ENCODE results near the gene ASB6. TPM values are rescaled to one million over a fixed set of nuclear protein-coding genes. Genes with fewer than 3 reads are reported as not detected.

ASB6 gene
- total RNA-seq, 1 experiment from 2014 or later = 19.1 TPM

DNA sequence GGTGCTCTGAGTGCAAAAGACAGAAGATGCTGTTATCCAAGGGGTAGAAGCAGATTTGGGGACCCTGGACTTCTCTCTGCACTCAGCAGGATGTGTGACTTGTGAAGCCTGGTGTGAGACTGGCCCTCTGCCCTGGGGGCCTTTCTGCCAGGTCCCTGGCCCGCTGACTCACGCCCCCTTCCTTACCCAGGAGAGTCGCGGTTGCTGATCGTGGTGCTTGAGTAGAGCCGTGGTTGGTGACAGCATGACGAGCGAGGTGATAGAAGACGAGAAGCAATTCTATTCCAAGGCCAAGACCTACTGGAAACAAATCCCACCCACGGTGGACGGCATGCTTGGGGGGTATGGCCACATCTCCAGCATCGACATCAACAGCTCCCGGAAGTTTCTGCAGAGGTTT is 9.5 kb downstream of the ASB6 start:
- BruUV-seq (replicated peaks) = no TSS peak
- Histone ChIP-seq H3K4me2 (ENCODE audit: low read length) (no peak overlapping the region), H3K9ac (ENCODE audit: low read length) (no peak overlapping the region), H2AFZ (ENCODE audit: low read length) (no peak overlapping the region), H4K20me1 (ENCODE audit: low read length) (peaks cover 22% of the 10 kb centered on the region; the same call in 1 of the 2 replicates), H3K36me3 (ENCODE audit: low read depth, low read length) (no peaks in the 10 kb centered on the region; the same call in none of the 2 replicates), H3K27ac (ENCODE audit: low read length) (no peak overlapping the region), H3K9me2 (replicated peaks; ENCODE audit: low read length) (no peaks in the 10 kb centered on the region), H3K4me1 (ENCODE audit: insufficient read depth, low read length) (peaks cover 9% of the 10 kb centered on the region), H3K79me2 (ENCODE audit: low read length) (peaks cover 63% of the 10 kb centered on the region), H3K27me3 (ENCODE audit: low read length) (no peaks in the 10 kb centered on the region), H3K9me3 (ENCODE audit: low read length) (no peaks in the 10 kb centered on the region), H3K4me3 (ENCODE audit: low read length) (no peak overlapping the region), H3F3A (ENCODE audit: low read length, unreplicated experiment) (no peaks in the 10 kb centered on the region)
- TF ChIP-seq EZH2phosphoT487 (IDR thresholded peaks at IDR 0.05; ENCODE audit: borderline replicate concordance, low read length) (no peak), CTCF (conservative IDR thresholded peaks at IDR 0.05; ENCODE audit: low read depth, low read length) (no peak), EZH2 (IDR thresholded peaks at IDR 0.05; ENCODE audit: low read length, unreplicated experiment) (no peak)
- ATAC-seq (no peak), DNase-seq (no peak)
- intact Hi-C loops (cut with micrococcal nuclease) = no loop called here
- ChIA-PET CTCF (no interaction called here), POLR2A (ENCODE audit: unreplicated experiment) (no interaction called here)

DNA sequence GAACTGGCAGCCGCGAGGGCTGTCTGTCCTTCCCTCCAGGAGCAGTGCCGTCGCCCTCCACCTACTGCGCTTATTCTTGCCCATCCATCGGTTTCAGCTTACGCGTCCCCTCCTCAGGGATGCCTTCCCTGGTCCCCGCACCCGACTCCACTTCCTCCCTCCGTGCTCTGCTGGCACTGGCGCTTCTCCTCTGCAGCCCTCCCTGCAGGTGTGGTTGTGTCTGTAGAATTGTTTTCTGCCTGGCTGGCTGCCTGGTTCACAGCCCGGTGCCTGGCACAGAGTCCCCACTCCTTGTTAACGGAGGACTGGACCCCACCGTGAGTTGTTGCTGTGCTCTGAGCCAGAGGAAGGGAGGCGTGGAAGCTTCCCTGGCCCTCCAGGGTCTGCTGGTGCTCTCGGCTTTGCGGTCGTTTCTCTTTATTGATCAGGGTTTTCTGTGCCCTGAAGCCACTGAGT is 10.2 kb downstream of the ASB6 start:
- no peak overlapping the region for H3K9ac ChIP-seq (ENCODE audit: low read length)
- intact Hi-C loops (cut with micrococcal nuclease) = no loop called here
- H3F3A ChIP-seq (ENCODE audit: low read length, unreplicated experiment) = no peaks in the 10 kb centered on the region
- peaks cover 16% of the 10 kb centered on the region for H3K4me1 ChIP-seq (ENCODE audit: insufficient read depth, low read length)
- no peak for ATAC-seq
- H2AFZ ChIP-seq (ENCODE audit: low read length) = no peak overlapping the region
- BruUV-seq (replicated peaks) = no TSS peak
- no peak for DNase-seq
- ChIA-PET CTCF (no interaction called here), POLR2A (ENCODE audit: unreplicated experiment) (no interaction called here)
- no peak overlapping the region for H3K4me3 ChIP-seq (ENCODE audit: low read length)
- H3K4me2 ChIP-seq (ENCODE audit: low read length) = no peak overlapping the region
- H3K79me2 ChIP-seq (ENCODE audit: low read length) = peaks cover 71% of the 10 kb centered on the region
- no peak overlapping the region for H3K27ac ChIP-seq (ENCODE audit: low read length)
- no peak for TF ChIP-seq EZH2 (IDR thresholded peaks at IDR 0.05; ENCODE audit: low read length, unreplicated experiment)
- no peak for TF ChIP-seq EZH2phosphoT487 (IDR thresholded peaks at IDR 0.05; ENCODE audit: borderline replicate concordance, low read length)
- TF ChIP-seq CTCF (conservative IDR thresholded peaks at IDR 0.05; ENCODE audit: low read depth, low read length) = no peak
- no peaks in the 10 kb centered on the region; the same call in none of the 2 replicates for H3K36me3 ChIP-seq (ENCODE audit: low read depth, low read length)
- H3K27me3 ChIP-seq (ENCODE audit: low read length) = no peaks in the 10 kb centered on the region
- peaks cover 26% of the 10 kb centered on the region; the same call in 1 of the 2 replicates for H4K20me1 ChIP-seq (ENCODE audit: low read length)
- H3K9me3 ChIP-seq (ENCODE audit: low read length) = no peaks in the 10 kb centered on the region
- no peaks in the 10 kb centered on the region for H3K9me2 ChIP-seq (replicated peaks; ENCODE audit: low read length)

DNA sequence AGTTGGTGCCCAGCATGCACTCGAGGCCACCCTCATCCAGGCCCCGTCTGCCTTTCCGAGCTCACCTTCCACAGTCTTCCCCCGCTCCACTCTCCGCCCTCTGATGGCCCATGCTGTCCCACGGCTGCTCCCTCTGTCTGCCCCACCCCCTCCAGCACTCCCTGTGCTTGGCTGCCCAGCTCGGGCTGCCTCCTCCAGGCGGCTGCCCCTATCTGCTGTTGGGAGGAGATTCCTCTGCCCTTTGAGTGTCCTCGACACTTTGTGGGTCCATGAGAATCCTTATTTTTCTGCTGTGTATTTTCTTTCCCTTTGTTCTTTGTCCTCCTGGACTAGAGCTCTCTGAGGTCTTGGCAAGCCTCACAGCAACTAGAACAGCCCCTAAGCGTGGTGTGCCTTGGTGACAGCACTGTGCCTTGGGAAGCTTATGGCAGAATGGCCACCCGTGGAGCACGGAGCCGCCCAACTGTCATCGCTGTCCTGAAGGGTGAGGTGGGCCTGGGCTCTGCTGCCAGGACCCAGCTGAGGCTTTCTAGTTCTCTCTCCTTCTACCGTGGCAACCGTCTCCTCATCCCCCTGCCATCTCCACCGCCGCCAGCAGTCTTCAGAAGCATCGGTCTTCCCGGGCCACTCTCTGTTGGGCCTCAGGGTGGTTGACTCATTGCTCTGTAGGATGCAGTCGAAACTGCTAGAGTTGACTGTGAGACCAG is 10.8 kb downstream of the ASB6 start:
- no peak for TF ChIP-seq EZH2 (IDR thresholded peaks at IDR 0.05; ENCODE audit: low read length, unreplicated experiment)
- TF ChIP-seq EZH2phosphoT487 (IDR thresholded peaks at IDR 0.05; ENCODE audit: borderline replicate concordance, low read length) = no peak
- no peak for TF ChIP-seq CTCF (conservative IDR thresholded peaks at IDR 0.05; ENCODE audit: low read depth, low read length)
- Histone ChIP-seq H3K27me3 (ENCODE audit: low read length) (no peaks in the 10 kb centered on the region), H2AFZ (ENCODE audit: low read length) (no peak overlapping the region), H3K9ac (ENCODE audit: low read length) (no peak overlapping the region), H3K36me3 (ENCODE audit: low read depth, low read length) (no peaks in the 10 kb centered on the region; the same call in none of the 2 replicates), H3K4me2 (ENCODE audit: low read length) (no peak overlapping the region), H4K20me1 (ENCODE audit: low read length) (peaks cover 26% of the 10 kb centered on the region; the same call in 1 of the 2 replicates), H3K79me2 (ENCODE audit: low read length) (peaks cover 77% of the 10 kb centered on the region), H3K27ac (ENCODE audit: low read length) (no peak overlapping the region), H3F3A (ENCODE audit: low read length, unreplicated experiment) (no peaks in the 10 kb centered on the region), H3K4me1 (ENCODE audit: insufficient read depth, low read length) (peaks cover 19% of the 10 kb centered on the region), H3K9me3 (ENCODE audit: low read length) (no peaks in the 10 kb centered on the region), H3K9me2 (replicated peaks; ENCODE audit: low read length) (no peaks in the 10 kb centered on the region), H3K4me3 (ENCODE audit: low read length) (no peak overlapping the region)
- intact Hi-C loops (cut with micrococcal nuclease) = no loop called here
- DNase-seq (no peak), ATAC-seq (no peak)
- CTCF ChIA-PET = no interaction called here
- POLR2A ChIA-PET (ENCODE audit: unreplicated experiment) = no interaction called here
- no TSS peak for BruUV-seq (replicated peaks)
